AG08396 (cell line): ENCODE data around the gene RGS3.

Experiments
- DNase-seq: peaks from one replicate; pipeline ENCODE4 v3.0.0; 2012; ENCODE audit warnings: low spot score, mixed read lengths

RGS3 gene

DNA sequence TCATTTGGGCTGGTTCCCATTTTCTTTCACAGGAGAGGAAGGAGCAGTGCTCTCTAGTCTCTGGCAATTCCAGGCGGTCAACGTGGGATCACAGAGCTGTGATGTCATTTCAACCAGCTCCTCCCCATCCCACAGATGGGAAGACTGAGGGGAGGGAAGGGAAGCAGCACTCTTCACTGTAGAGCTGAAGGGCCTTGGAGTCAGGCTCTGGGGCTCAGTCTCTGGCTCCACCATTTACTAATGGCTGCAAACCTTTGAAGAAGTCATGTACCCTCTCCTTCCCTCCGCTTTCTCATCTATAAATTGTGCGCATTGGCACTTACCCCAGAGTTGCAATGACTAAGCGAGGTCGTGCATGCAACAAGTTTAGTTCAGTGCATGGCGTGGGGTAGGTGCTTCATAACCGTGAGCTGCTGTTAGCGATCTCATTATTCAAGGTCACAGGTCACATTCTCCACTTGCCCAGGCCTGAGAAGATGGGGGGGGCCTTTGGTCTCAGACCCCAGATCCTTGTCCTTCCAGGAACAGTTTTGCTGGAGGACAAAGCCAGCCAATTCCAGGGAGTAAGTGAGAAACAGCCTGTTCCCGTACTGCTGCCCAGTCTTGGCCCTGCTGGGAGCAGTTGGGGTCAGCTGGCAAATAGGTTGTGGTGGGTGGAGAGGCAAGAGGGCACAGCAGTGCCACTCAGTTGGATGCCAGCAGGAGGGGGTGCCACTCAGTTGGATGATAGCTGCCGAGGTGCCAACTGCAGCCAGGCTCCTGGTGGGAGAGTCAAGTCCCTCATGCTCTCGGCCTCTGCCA, 136.7 kb downstream of the RGS3 start:
- no peak for DNase-seq

DNA sequence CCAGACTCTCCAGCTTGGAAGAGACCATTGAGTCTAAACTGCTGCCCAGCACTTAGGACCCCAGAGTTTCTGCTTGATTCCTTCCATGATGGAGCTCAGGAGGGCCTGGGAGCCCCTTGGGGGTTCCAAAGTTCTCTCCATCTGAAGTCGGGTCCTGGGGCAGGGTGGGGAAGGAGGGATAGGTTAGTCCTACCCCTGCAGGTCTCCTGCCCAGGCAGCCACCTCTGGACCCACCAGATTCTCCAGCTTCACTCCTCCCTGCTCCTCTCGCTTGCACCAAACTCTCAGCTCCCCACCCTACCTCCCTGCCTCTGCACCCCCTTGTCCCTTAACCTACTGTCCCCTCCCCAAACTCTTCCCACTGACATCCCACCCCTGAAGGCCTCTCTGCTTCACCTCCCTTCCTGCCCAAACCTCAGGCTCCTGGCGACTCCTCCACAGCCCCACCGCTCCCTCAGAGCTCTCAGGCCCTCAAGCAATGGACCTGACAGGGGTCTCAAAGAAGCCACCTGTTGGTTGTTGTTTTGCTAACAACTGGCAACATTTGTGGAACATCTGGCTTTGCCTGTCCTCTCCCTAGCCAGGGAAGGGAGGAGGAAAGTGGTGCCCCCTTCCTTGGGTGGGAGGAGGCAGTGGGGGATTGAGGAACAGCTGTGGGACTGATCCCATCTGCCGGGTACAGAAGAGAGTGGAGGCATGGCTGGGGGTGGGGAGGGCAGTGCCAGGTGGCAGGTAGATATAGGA, 137.5 kb downstream of the RGS3 start:
- DNase-seq: no peak

DNA sequence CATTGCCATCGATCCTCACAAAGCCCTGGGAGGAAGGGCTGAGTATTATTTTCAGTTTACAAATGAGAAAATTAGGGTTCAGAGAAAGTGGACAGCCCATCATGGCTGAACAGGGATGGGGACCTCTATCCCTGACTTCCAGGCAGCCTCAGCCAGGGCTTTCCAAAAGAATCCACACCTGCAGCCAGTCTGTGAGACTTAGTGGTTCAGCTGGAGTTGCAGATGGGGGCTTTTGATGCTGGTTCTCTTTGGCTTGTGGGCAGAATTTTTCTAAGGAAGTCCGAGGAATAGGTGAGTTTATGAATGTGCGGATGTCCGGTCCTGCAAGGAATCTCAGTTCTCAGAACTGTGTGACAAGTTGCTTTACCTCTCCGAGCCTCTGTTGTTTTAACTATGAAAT, 138.1 kb downstream of the RGS3 start:
- DNase-seq: no peak

DNA sequence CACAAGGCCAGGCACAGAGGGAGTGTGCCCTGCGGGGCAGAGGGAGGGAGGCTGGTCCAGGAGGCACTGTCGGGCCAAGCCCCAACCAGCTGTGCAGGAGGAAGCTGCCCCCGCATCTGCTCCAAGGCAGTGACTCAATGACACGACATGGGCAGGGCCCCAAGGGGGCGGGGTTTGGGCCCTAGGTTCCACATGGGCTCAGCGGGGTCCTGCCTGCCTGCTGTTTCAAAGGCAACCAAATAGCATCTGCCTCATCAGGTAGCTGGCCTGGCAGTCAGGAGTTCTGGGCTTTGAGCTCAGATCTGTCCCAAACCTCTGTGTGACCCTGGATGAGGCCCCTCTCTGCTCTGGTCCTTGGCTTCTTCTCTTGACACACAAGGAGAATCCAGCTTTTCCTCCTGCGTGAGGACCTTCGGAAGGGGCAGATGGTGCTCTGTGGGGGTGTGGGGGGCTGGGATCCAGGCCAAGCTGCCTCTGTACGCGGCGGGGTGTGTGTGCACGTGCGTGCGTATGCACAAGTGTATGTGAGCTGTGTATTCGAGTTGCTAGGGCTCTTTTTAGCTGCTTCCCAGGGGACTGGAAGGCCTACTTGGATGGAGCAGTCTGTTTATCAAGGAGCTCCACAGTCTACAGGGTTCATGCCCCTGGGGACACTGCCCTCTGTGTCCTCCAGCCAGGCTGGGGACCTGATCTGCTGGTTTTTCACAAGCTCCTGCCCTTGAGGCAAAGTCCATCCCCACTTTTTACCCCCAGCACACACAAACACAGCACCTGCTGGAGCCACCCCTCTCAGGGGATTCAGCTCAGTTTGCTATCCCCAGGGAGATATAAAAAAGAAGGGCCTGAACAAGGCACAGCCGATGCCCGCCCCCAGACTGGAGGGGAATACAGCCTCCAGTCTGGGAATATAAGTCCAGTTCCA, 138.9 kb downstream of the RGS3 start:
- peak; percentile 85 for DNase-seq

DNA sequence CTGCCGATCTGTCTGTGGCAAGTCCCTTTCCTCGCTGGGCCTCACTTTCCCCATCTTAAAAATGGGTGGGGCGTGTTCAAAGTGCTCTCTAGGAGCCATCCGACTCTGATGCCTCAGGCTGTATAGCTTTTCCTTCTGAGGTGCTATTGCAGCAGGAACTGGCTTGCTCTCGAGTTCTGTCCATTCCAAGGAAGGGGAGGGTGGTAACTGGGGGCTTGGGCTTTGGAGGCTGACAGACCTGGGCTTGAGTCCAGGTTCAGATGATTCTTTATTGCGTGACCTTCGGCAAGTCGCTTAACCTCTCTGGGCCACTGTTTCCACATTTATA, 139.5 kb downstream of the RGS3 start:
- no peak for DNase-seq

DNA sequence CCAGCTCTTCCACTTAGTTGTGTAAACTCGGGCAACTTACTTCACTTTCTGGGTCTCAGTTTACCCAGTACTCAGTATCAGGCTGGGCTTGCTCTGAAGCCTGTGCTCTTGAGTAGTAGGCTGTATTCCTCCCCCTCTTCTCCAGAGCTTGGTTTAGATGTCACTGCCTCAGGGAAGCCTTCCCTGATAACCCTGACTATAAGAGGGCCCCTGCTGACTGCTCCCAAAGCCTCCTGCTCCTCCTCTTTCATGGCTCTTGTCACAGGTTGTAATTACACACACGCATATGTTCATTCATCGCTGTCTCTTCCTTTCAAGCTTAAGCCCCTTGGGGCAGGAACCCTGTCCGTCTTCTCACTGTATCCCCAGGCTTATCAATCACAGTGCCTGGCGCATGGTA, 140.2 kb downstream of the RGS3 start:
- no peak for DNase-seq

DNA sequence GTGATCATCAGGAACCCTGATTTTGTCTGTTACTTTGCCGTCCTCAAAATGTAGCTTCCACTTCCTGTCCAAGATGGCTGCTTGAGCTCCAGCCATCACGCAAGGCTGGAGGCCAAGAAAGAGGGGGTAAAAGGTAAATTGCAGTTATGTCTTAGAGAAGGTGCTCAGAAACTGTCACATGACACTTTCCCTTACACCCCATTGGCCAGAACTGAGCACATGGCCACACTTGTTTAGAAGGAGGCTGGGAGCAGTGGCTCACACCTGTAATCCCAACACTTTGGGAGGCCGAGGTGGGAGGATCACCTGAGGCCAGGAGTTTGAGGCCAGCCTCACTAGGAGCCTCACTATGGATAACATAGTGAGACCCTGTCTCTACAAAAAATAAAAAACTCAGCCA, 140.9 kb downstream of the RGS3 start:
- DNase-seq: no peak

DNA sequence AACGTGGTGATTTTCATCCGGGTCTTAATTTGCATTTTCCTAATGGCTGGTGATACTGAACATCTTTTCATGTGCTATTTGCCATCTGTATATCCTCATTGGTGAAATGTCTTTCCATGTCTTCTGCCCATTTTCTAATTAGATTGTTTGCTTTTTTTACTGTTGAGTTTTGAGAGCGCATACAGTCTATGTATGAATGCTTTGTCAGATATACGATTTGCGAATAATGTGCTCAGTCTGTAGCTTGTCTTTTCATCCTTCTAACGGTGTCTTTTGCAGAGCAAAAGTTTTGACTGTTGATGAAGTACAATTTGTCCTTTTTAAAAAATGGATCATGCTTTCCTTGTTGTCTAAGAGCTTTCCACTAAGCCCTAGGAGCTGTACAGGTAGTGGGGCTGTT, 143.0 kb downstream of the RGS3 start:
- DNase-seq: no peak

DNA sequence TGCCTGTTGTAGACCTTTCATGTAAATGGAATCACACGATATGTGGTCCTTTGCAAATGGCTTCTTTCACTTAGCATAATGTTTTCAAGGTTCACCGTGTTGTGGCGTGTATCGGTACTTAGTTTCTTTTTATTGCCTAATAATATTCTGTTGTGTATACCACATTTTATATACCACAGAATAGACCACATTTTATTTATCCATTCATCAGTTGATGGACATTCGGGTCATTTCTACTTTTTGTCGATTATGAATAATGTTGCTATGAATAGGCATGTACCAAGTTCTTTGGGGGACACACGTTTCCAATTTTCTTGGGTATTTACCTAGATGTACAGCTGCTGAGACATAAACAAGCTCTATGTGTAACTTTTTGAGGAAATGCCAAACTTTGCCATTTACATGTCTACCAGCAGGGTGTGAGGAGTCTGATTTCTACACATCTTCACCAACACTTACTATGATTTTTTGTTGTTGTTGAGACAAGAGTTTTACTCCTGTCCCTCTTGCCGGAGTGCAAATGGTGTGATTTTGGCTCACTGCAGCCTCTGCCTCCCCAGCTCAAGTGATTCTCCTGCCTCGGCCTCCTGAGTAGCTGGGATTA, 144.7 kb downstream of the RGS3 start:
- no peak for DNase-seq

DNA sequence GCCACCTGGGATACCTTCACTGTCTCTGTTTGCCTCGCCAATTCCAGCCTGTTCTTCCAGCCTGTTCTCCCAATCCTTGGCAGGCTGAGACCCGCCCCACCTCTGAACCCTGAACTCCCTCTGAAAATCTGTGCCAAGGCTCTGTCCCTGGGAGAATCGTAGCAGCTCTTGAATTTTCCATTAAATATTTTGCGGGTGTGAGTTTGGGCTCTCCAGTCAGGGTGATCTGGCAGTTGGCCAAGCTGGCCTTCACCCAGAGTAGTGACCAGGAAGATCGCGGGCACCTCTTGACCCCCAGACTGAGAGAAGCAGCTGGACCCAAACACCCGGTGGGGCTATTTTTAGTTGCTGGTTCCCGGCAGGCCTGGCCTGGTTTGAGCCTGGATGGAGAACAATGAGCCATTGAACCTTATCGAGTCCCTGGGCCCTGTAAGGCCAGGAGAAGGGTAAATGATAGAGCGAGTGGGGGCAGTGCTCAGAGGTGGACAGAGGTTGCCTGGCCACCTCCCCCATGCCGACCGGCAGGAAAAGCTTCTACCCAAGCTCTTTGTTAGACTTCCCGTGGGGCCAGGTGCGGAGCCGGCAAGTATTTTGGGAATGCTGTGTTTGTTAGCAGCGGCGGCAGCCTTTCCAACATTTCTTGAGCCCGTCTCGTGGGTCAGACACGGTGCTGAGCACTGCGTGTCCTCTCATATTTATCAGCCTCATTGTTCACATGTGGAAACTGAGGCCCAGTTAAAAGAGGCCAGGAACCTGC, 146.2 kb downstream of the RGS3 start:
- peak; percentile 63 for DNase-seq

DNA sequence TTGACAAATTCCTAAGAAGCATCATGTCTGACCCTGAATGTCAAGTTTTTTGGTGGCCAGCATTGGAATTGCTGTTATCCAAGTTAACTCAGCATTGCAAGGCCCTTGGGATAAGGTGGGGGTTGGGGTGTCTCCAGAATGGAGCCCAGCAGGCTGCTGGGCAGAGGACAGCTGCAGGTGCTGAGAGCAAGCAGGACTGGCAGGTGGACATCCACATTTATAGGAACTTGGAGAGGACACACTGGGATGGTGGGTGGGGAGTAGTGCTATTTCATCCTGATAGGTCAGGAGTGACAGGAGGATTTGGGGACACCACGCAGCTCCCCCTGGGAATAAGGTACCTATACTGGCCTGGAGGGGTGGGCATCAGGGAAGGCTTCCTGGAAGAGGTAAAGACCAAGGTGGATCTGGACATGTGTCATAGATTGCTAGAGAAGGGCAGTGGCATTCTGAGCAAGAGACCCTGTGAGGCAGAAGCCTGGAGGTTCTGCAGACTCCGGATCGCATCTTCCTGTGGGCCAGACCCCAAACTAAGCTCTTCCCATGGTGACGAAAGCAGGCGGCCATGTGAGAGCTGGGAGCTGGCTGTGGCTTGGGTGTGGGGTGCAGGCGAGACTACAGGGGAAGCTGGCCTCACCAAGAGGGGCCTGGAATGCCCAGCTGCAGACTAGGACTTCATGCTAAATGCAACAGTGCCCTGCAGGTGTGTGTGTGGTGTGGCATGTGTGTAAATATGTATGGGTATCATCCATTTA, 148.1 kb downstream of the RGS3 start:
- DNase-seq: no peak

DNA sequence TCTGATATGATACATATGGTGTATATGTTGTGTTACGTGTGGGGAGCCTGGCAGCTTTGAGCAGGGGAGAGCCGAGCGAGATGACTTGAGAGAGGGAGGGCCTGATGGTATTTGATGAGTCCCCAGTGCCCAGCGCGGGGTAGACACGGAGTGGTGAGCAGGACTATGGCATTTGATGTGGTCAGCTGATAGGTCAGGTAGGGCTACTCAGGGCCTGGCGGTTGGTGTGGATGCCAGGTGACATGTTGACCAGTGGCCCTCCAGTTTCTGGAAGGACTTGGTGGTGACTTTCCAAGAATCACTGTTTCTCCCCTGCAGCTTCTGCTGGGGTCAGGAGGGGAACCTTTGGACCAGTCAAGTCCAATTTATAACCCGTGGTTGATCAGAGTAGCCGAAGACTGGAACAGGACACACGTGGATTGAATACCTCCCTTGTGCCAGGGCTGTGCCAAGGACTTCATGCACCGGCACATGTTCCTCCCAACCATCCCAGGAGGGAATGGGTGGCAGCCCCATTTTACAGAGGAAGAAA, 148.8 kb downstream of the RGS3 start:
- DNase-seq: no peak

DNA sequence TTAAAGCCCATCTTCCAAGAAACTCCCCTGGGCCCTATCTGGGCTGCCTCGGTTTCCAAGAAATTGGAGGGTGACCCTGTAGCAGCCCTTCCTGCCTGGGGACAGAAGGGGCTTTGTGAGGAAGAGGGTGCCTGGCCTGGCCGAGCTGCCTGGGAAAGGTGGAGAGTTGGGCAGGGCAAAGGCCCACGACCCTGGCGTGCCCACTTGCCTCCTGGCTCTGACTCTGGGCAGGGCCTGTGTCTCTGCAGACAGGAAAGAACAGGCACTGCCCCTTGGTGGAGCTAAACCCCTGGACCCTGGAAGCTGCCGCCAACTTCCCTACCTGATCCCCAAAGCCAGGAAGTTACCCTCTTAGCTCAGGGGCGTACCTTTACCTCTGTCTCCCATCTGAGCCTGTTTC, 149.3 kb downstream of the RGS3 start:
- DNase-seq: no peak

DNA sequence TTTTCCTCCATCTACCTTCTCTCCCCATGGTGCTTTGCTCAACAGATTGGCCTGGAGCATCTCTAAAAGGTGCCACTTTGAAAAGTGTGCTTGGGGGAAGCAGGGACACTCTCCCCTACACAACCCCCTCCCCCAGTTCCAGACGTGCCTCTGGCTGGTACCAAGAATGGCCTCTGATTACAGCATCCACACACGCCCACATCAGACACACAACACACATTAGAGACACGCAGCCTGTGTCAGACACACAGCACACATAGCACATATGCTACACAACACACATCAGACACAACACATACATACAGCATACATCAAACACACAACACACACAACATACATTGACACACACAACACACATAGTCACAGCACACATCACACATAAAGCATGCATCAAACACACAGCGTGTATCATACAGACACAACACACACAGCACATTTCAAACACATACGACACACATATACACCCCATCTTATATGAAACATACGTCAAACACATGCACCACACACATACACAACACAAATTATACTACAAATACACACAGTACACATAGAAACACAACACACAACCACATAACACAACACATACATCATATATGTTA, 150.4 kb downstream of the RGS3 start:
- no peak for DNase-seq

DNA sequence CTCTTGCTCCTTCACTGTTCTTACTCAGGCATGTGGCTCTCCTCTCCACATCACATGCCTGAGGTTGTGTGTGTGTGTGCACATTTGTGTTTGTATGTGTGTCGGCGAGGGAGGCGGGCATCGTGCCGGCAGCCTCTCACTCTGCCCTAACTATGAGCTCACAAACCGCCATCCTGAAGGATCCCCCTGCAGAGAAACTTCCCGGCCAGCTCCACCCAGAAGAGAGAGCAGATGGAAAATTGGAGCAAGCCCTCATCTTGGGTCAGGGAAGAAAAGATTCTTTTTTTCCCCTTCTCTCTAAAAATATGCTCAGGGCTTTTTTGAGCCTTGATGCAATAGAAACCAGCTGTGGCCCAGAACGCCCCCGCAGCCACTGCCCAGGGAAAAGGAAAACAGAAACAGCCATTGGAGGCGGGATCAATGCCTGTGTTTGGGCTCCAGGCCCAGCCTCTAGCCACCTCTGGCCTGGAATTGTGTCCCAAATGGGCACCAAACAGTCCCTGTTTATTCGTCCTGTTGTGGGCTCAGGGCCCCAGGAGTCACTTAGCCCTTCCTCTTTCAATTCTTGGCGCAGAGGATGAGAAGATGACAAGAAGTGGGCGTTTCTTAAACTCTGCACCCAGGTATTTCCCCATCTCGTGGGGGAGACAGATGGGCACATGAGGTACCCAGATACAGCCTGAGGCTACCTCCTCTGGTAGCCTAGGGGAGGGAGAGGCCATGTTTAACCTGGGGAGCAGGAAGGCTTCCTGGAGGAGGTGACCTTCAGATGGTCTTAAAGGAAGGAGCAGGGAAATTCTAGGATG, 151.5 kb downstream of the RGS3 start:
- DNase-seq: no peak

DNA sequence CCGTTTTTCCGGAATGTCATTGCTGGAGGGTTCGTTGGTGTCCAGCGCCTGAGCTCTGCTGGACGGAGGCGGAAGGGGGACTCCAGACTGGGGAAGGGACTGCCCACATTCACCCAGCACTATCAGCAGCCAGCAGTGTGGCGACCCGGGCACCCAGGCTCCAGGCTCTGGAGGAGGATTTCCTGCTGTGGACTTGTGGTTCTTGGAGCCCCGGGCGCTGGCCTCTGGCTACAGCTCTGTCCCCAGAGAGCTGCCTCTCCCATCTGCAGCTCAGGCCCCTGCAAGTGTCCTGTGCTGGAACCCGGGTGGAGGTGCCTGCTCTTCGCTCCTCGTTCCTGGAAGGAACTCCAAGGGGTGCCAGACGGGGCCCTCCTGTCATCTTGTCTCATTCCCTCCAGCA, 152.6 kb downstream of the RGS3 start:
- no peak for DNase-seq

DNA sequence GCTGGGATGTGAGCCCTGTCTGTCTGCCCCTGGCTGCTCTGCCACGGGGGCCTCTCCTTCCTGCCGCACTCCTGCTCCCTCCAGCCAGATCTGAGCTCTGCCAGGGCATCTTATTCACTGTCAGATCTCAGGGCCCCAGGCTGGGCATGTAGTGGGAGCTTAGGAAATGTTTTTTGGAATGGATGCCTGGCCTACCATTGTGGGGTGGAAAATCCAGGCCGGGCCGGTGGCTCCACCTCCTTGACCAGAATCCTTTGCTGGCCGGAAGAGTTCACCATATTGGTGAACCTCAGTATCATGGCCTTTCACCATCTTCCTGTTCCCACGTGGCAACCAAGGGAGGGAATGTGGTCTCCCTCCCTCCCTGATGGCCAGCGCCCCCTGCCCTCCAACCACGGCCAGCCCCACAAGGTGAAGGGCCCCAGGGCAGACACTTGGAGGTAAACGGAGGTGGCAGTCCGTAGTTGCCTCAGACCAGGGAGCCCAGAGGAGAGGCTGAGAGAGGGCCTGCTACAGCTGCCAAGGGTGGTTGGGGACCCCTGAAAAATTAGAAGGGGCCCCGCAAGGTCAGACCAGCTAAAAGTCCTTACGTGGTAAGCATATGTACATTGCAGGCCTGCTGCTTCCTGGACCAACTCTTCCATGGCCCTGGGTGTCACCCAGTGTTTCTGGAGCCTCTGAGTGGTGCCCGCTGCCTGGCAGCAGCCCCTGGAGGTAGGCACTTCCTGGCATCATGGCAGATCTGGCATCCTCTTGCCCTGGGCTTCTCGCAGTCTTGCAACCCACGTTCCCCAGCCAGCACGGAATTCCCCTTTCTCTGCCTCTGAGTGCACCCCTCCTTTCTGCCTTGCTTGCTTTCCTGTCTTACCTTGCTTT, 153.3 kb downstream of the RGS3 start:
- no peak for DNase-seq

DNA sequence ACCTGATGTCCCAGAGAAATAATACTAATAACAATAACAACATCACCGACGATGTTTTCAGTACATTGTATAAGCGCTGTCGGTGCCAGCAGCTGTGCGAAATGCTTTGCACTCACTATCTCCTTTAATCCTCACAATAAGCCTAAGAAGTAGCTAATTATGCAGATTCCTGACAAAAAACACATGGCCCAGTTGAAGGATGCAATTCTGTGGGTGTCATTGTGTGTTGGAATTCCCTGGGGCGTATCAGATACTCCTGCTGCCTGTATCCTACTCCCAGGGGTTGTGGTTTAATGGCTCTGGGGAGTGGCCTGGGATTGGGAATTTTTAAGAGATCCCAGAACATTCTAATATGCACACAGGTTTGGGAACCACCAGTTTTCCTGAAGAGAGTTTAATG, 154.0 kb downstream of the RGS3 start:
- DNase-seq: no peak
